ENCODE data around the gene DDR2.
"Not testable (repeated sequence)": the region's sequence is repeated elsewhere in the genome, so short reads cannot be mapped to it uniquely, and the experiment has no call there.

Gene DDR2

DNA sequence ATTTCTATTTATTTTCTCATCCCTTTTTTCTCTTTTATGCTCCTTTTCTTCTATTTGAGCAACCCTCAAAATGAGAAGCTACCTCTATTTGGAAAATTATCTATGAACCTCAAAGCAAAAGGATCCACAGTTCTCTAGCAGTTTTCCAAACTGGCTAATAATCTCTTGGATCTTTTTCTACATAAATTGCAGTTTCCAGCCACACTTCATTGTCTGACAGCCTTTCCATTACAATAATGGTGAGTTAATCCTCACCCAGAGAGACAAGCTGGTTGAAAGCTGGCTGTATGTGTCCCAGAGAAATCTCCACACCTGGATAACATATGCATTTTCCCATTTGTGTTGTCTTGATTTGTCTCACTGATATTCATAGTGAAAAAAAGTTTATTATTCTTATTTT, 141.7 kb downstream of the DDR2 start:
- DNase-seq (ENCODE audit: low read depth, low spot score) = no peak
- no peak for TF ChIP-seq CTCF (IDR thresholded peaks at IDR 0.05; ENCODE audit: low read depth, low read length)
- in situ Hi-C loops (cut with HindIII; ENCODE audit: low sequenced_read_pairs) = no loop called here
- H3K4me3 ChIP-seq (ENCODE audit: low read depth, low read length) = no peak overlapping the region

- no peak for TF ChIP-seq CTCF (IDR thresholded peaks at IDR 0.05; ENCODE audit: low read depth, low read length)
- H3K4me3 ChIP-seq (ENCODE audit: low read depth, low read length) = no peak overlapping the region
- DNase-seq (ENCODE audit: low read depth, low spot score) = no peak
- in situ Hi-C loops (cut with HindIII; ENCODE audit: low sequenced_read_pairs) = no loop called here
These were observed 146.8 kb downstream of the DDR2 start for GRCh38 chr1:162779043-162779442.

GRCh38 chr1:162782671-162783070, 150.4 kb downstream of the DDR2 start:
- in situ Hi-C loops (cut with HindIII; ENCODE audit: low sequenced_read_pairs) = no loop called here
- no peak for DNase-seq (ENCODE audit: low read depth, low spot score)
- TF ChIP-seq CTCF (IDR thresholded peaks at IDR 0.05; ENCODE audit: low read depth, low read length) = no peak
- H3K4me3 ChIP-seq (ENCODE audit: low read depth, low read length) = no peak overlapping the region

DNA sequence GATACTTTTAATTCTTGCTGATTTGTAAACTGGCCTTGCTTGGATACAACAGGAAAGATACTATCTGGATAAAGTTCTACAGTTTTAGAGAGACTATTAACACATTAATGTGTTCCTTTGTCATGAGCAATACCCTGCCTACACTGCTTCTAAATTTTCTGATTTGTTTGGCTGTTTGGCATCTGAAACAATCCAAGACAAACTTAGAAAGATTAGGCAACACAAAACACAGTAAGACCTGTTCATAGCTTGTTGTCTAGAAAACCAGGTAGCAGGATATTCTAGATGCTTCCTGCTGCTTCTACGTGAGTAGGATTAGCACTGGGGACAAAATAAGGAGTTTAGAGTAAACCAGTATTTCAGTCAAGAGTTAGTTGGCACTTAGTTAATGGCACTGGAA, 152.7 kb downstream of the DDR2 start:
- H3K4me3 ChIP-seq (ENCODE audit: low read depth, low read length); in situ Hi-C loops (cut with HindIII; ENCODE audit: low sequenced_read_pairs); DNase-seq (ENCODE audit: low read depth, low spot score): not testable (repeated sequence)

DNA sequence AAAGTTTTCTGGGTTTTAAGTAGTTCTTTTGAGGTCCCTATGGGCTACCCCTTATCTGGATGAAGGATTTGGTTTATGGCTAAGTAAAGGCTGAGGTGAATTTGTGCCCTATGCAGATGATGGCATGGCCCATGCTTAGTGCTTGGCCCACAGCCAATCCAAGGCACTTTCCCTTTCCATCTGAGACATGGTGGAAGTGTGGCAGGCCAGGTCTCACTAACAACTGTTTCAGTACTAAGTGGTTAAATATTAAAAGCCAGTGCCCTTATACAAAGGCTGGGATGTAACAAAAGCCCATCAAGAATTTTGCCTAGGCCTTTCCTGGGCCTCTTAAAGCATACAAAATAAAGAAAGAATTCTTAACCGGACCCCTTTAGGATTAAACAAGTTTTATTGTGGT, 156.5 kb downstream of the DDR2 start:
- in situ Hi-C loops (cut with HindIII; ENCODE audit: low sequenced_read_pairs); DNase-seq (ENCODE audit: low read depth, low spot score); H3K4me3 ChIP-seq (ENCODE audit: low read depth, low read length): not testable (repeated sequence)

DNA sequence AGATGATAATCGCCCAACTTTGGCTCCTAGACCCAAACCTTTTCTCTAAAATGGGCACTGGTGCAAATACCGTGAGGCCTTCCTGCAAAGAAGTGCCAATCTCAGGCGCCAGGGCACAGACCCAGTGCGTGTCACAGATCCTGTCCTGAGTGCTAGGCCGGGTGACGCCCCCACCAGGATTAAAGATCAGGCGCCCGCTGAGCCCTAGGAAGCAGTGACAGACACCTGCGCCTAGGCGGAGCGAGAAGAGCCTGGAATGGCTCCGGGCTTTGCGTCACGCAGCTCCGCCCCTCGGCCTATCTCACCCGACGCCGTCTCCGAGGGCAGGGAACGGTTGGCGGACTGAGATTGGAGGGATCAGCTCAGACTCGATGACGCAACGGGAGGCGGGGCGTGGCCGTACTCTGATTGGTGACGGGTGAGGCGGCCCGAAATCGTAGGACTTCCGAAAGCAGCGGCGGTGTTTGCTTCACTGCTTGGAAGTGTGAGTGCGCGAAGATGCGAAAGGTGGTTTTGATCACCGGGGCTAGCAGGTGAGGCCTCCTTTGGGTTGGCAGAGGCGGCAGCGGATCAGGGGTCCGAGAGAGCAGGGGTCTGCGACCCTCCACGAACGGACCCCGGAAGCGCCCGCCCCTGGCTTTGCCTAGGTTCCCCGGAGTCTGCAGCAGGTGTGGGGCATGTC, 158.2 kb downstream of the DDR2 start, which contains the start of gene HSD17B7:
Gene HSD17B7, plus strand, starts transcription at position 400 of the 682 bp plus-strand sequence. Its CDS starts 99 bp downstream, at position 499.
- in situ Hi-C loops (cut with HindIII; ENCODE audit: low sequenced_read_pairs) = not testable (repeated sequence)
- peak within 1 kb of the TSS; percentile 58 for H3K4me3 ChIP-seq (ENCODE audit: low read depth, low read length)
- DNase-seq (ENCODE audit: low read depth, low spot score) = peak; percentile 58

GRCh38 chr1:162790985-162791357, 158.7 kb downstream of the DDR2 start:
- in situ Hi-C loops (cut with HindIII; ENCODE audit: low sequenced_read_pairs); DNase-seq (ENCODE audit: low read depth, low spot score): not testable (repeated sequence)
- peak overlapping the region; percentile 58 for H3K4me3 ChIP-seq (ENCODE audit: low read depth, low read length)

GRCh38 chr1:162794284-162794683, 162.0 kb downstream of the DDR2 start:
- H3K4me3 ChIP-seq (ENCODE audit: low read depth, low read length); DNase-seq (ENCODE audit: low read depth, low spot score); in situ Hi-C loops (cut with HindIII; ENCODE audit: low sequenced_read_pairs): not testable (repeated sequence)

DNA sequence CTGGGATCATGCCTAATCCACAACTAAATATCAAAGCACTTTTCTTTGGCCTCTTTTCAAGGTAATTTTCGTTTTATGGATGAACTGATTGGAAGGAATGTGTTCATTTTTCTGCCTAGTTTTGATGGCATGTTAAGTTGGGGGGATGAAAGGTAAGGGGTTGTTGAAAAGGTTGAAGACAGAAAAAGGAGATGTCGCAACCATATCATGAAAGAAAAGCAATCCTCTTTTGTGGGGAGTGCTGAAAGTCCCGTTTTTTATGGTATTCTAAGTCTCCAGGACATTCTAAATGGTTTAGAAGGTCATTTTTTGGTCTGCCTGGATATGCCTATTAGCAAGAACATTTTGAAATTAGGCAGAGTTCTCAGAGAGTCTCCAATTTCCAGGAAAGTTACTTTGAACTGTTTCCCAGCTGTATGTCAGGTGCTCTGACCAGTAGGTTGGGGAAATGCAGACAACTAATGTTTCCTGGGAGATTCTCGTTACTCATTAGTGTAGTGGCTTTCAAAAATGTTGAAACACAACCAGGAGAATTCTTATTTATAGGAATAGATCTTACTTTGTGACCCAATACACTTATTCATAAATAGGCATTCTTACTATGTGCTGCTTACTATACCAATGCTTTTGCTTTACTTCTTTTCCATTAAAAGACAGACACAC, 164.5 kb downstream of the DDR2 start:
- DNase-seq (ENCODE audit: low read depth, low spot score); H3K4me3 ChIP-seq (ENCODE audit: low read depth, low read length); in situ Hi-C loops (cut with HindIII; ENCODE audit: low sequenced_read_pairs): not testable (repeated sequence)
